H7 (cell line): ENCODE results near the gene IL1RAP. TPM values are rescaled to one million over a fixed set of nuclear protein-coding genes. Genes with fewer than 3 reads are reported as not detected.

ENCODE experiments used
- DNase-seq: peaks from one replicate; pipeline ENCODE4 v3.0.0; 2012
- H3K27me3 ChIP-seq: 2 replicates; pipeline ENCODE4 v1.6.0; 2011; ENCODE audit warnings: mild to moderate bottlenecking, low read length; ENCODE audit not compliant: control insufficient read depth, insufficient read depth
- H3K36me3 ChIP-seq: replicated peaks from 2 replicates; pipeline ENCODE4 v1.5.1; 2011; ENCODE audit warnings: low read length; ENCODE audit not compliant: control insufficient read depth, insufficient read depth
- H3K4me3 ChIP-seq: 2 replicates; pipeline ENCODE4 v1.5.1; 2011; ENCODE audit warnings: low read depth, mild to moderate bottlenecking, control low read depth, low read length, moderate library complexity; ENCODE audit not compliant: insufficient read depth
- total RNA-seq: library from RNA; depleted of rRNA; stranded (reverse); fragments of >200 nt; shearing (Covaris generic); gene quantifications from 2 replicates; pipeline ENCODE4 v1.2.3, GENCODE V29; 2014

The IL1RAP gene
- total RNA-seq, 1 experiment from 2014 or later = 3.7 TPM

DNA sequence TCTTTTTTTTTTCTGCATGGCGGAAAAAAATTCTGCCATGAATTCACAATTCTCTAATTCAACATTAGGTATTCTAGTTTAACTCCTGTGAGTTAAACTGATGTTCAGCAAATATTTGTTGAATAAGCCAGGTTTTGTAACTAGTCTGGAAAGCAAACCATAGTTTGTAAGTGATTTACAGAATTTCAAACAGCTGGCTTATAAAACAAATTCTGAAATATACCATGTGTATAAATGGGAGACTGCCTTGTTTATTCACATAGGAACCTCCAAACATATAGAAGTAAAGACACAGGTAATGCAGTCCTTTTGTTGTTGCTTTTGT, 101.1 kb downstream of the IL1RAP start:
- no peaks in the 10 kb centered on the region for H3K36me3 ChIP-seq
- no peak overlapping the region for H3K4me3 ChIP-seq
- DNase-seq = no peak
- no peaks in the 10 kb centered on the region for H3K27me3 ChIP-seq

DNA sequence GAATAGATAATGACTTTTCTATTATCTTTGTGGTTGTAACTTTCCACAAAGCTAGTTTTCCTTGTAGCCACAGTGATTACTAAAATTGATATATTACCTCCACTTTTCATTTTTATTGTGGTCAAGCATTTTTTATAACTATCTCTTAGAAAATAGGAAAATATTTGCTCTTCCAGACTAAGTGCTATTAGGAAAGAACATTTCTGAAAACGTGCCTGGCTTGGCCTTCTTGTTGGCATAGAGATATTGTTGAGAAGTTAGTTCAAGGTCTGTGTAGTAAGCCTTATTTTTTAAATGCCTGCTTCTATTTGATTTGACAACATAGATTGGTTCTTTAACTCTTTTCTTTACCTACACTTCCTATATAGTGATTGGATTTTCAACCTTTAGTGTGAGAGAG, 101.7 kb downstream of the IL1RAP start:
- Histone ChIP-seq H3K4me3 (no peak overlapping the region), H3K36me3 (no peaks in the 10 kb centered on the region), H3K27me3 (no peaks in the 10 kb centered on the region)
- DNase-seq = no peak

GRCh38 chr3:190616637-190617036, 102.8 kb downstream of the IL1RAP start:
- Histone ChIP-seq H3K4me3 (no peak overlapping the region), H3K27me3 (no peaks in the 10 kb centered on the region), H3K36me3 (no peaks in the 10 kb centered on the region)
- no peak for DNase-seq

- Histone ChIP-seq H3K4me3 (no peak overlapping the region), H3K27me3 (no peaks in the 10 kb centered on the region), H3K36me3 (no peaks in the 10 kb centered on the region)
- DNase-seq = no peak
Measured at GRCh38 chr3:190617185-190617584, 103.3 kb downstream of the IL1RAP start.

DNA sequence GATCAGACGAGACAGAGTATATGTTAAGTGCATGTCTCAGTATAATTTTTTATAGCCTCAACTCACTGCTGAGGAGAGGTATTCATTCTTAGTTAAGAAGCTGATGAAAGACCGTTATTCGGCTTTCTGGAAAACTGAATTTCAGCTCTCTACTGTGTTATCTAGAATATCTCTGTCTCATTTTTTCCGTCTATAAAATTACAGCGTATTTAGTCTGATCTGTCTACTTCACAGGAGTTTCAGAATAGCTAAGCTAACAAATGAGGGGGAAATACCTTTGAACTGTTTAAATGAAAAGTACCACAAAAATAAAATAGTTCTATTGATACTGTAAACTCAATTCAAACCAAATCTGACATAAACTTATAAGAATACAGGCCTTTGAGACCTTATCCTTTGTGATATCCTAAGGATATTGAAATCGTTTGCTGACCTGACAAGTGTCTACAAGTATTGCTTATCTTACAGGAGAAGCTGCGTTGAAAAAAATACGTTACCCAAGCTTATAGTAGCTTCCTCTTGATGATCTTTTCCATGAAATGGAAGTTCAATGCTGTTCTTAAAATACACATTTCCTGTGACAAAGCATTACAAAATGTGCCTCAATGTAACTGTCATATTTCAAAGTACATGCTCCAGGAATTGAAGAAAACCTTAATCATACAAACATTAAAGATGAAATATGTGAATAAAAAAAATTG, 104.6 kb downstream of the IL1RAP start:
- DNase-seq = no peak
- H3K4me3 ChIP-seq = no peak overlapping the region
- H3K36me3 ChIP-seq = no peaks in the 10 kb centered on the region
- H3K27me3 ChIP-seq = no peaks in the 10 kb centered on the region

GRCh38 chr3:190619353-190619752, 105.5 kb downstream of the IL1RAP start:
- no peak for DNase-seq
- H3K27me3 ChIP-seq = no peaks in the 10 kb centered on the region
- no peaks in the 10 kb centered on the region for H3K36me3 ChIP-seq
- no peak overlapping the region for H3K4me3 ChIP-seq

- H3K4me3 ChIP-seq = no peak overlapping the region
- DNase-seq = no peak
- H3K36me3 ChIP-seq = no peaks in the 10 kb centered on the region
- H3K27me3 ChIP-seq = no peaks in the 10 kb centered on the region
Measured at GRCh38 chr3:190619761-190620160, 105.9 kb downstream of the IL1RAP start.

DNA sequence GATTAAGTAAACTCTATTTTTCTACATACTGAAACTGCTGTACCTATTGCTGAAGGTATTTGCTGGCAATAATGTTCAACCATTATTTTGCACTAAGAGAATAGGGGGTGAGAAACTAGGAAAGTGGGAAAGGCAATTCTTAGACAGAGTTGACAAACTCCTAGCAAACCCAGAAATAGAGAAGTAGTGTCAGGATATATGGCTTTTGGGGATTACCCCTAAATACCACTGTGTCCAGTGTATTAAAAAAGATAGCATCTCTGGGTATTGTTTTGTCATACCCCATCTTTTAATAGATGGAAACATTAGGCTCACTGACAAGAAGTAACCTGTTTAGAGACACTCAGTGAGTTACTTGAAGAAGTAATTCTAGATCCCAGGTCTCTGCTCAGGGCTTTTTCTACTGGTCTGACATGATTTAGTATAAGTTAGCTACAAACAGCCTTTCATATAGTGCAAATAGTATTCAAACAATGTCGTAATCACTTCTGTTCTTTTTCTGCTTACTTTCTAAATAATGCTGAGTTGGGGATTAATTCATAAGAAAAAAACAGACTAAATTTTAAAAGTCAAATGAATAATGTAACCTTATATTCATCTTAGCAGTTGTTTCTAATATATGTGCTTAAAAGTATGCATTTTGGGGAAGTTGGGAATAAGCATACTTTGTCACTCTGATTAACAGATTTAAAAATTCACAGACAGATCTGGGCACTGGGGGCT, 107.2 kb downstream of the IL1RAP start:
- Histone ChIP-seq H3K27me3 (no peaks in the 10 kb centered on the region), H3K36me3 (no peaks in the 10 kb centered on the region), H3K4me3 (no peak overlapping the region)
- no peak for DNase-seq

DNA sequence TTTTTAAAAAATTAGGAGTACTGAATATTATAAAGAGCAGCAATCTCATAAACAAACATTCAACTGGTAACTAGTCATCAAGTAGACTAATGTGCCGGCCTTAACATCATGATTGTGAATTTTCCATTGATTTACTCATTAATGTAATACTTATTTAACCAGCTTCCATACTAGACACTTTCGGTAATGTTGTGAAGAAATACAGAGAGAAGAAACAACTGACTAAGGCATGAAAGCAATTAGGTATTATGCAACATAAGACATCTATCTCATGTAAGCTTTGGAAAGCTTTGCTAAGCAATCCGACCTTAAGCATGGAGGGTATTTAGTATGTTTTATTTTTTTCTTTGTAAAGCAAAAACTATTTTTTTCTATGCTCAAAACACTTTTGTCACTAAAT, 108.0 kb downstream of the IL1RAP start:
- no peak for DNase-seq
- no peaks in the 10 kb centered on the region for H3K27me3 ChIP-seq
- no peaks in the 10 kb centered on the region for H3K36me3 ChIP-seq
- no peak overlapping the region for H3K4me3 ChIP-seq

DNA sequence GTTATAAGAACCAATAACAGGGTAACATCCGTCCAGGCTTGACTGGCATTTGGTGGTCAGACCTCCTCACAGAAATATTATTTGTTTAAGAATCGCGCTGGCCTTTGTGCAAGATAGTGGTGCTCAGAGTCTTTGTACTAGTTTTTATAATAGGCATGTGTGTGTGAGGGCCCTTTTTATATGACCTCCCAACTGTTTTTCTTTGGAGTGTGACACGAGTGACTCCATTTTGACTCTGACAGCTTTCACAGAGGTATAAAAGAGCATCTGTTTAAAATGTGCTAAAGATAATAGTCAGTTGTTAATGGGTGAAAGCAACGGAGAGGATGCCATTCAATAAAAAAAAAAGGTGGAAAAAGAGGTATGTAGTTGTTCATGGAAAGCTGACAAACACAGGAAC, 110.4 kb downstream of the IL1RAP start:
- no peaks in the 10 kb centered on the region for H3K36me3 ChIP-seq
- no peaks in the 10 kb centered on the region for H3K27me3 ChIP-seq
- no peak for DNase-seq
- H3K4me3 ChIP-seq = no peak overlapping the region

GRCh38 chr3:190626951-190627620, 113.2 kb downstream of the IL1RAP start:
- Histone ChIP-seq H3K27me3 (no peaks in the 10 kb centered on the region), H3K36me3 (no peaks in the 10 kb centered on the region), H3K4me3 (no peak overlapping the region)
- no peak for DNase-seq

DNA sequence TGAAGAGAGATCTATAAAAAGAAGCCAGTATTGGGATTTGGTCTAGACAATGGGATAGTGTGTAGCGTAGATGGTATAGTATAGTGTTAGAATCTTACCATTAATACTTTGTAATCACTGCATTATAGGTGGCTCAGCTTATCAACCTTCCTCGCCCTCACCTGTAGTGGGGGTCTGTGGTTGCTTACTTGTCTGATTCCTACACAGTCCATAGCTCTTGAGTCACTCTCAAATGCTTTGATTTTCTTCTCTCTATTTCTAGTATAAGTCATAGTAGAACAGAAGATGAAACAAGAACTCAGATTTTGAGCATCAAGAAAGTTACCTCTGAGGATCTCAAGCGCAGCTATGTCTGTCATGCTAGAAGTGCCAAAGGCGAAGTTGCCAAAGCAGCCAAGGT, 115.2 kb downstream of the IL1RAP start:
- DNase-seq = no peak
- Histone ChIP-seq H3K27me3 (no peaks in the 10 kb centered on the region), H3K36me3 (no peaks in the 10 kb centered on the region), H3K4me3 (no peak overlapping the region)

- Histone ChIP-seq H3K4me3 (no peak overlapping the region), H3K36me3 (no peaks in the 10 kb centered on the region), H3K27me3 (no peaks in the 10 kb centered on the region)
- no peak for DNase-seq
Measured at GRCh38 chr3:190631295-190631694, 117.4 kb downstream of the IL1RAP start.

GRCh38 chr3:190641564-190641963, 127.7 kb downstream of the IL1RAP start:
- DNase-seq = no peak
- no peaks in the 10 kb centered on the region for H3K36me3 ChIP-seq
- H3K27me3 ChIP-seq = no peaks in the 10 kb centered on the region
- no peak overlapping the region for H3K4me3 ChIP-seq

- Histone ChIP-seq H3K36me3 (no peaks in the 10 kb centered on the region), H3K4me3 (no peak overlapping the region), H3K27me3 (no peaks in the 10 kb centered on the region)
- DNase-seq = no peak
Measured at GRCh38 chr3:190642016-190642415, 128.1 kb downstream of the IL1RAP start.
